ENCODE data around the gene ILF3. TPM values are rescaled to one million over a fixed set of nuclear protein-coding genes. Genes with fewer than 3 reads are reported as not detected.
"Not testable (repeated sequence)": the region's sequence is repeated elsewhere in the genome, so short reads cannot be mapped to it uniquely, and the experiment has no call there.

Gene ILF3
- total and polyA plus RNA-seq, 10 of the 15 experiments (the other 5 are each of a cell fraction or from before 2014, with no cell fraction given), result 28.1 to 383 (median 176) TPM

- peaks cover 14% of the 10 kb centered on the region for H3K4me1 ChIP-seq (ENCODE audit: control insufficient read depth, insufficient read depth, low read length)
- no peak overlapping the region for H3K27ac ChIP-seq (ENCODE audit: control insufficient read depth, insufficient read depth)
- 96% methylated on average over 1 of the region's 1 CpG for WGBS (ENCODE audit: insufficient coverage, insufficient replicate concordance, low lambda C conversion rate, missing lambda C conversion rate)
- ChIA-PET POLR2A (no interaction called here), CTCF (interaction anchor here (1.2 to 1.3 kb wide), 2 partner anchors 30 to 47 kb away, joined by 4 to 5 read pairs; partner anchors contain the start of gene DNM2), SMC1A (ENCODE audit: uncharacterized antibody, unreplicated experiment) (no interaction called here), RAD21 (ENCODE audit: unreplicated experiment) (no interaction called here)
- H3K79me2 ChIP-seq (ENCODE audit: control insufficient read depth, insufficient read depth, low read length), result peaks cover 61% of the 10 kb centered on the region
- peaks cover 17% of the 10 kb centered on the region for H4K20me1 ChIP-seq (ENCODE audit: control insufficient read depth, insufficient read depth)
- DNase-seq (ENCODE audit: low read depth, low spot score), result no peak
- ATAC-seq, result no peak
- H3K9me3 ChIP-seq (replicated peaks; ENCODE audit: control insufficient read depth, insufficient read depth, low read length), result no peaks in the 10 kb centered on the region
- no peaks in the 10 kb centered on the region for H3K27me3 ChIP-seq (replicated peaks in 1 of 2; ENCODE audit: control insufficient read depth in 2 of 2, insufficient read depth in 2 of 2, low read length in 1 of 2)
- peaks cover 23 to 39% of the 10 kb centered on the region in 2 experiments for H3K36me3 ChIP-seq (ENCODE audit: control insufficient read depth in 2 of 2, insufficient read depth in 2 of 2, low read length in 1 of 2)
- no peak for FAIRE-seq
- H3K4me2 ChIP-seq (ENCODE audit: control insufficient read depth, insufficient read depth), result no peak overlapping the region
- in situ Hi-C loops (cut with MboI), result no loop called here
- H2AFZ ChIP-seq (ENCODE audit: control insufficient read depth, low read depth, low read length), result no peak overlapping the region
- H3K9ac ChIP-seq (ENCODE audit: control insufficient read depth, insufficient read depth, low read length), result no peak overlapping the region
- intact Hi-C loops (cut with micrococcal nuclease; ENCODE audit: unreplicated experiment), result no loop called here
- H3K4me3 ChIP-seq, result no peak overlapping the region
- BruUV-seq (replicated peaks), result no TSS peak
- no peak for TF ChIP-seq MEF2B (IDR thresholded peaks at IDR 0.05; ENCODE audit: partially characterized antibody, poor library complexity, severe bottlenecking)
Observed at GRCh38 chr19:10670182-10670581, 16.0 kb downstream of the ILF3 start.

- no peak for DNase-seq (ENCODE audit: low read depth, low spot score)
- ChIA-PET POLR2A (interaction anchor here (0.6 kb wide), 1 partner anchor 20 kb away, joined by 3 read pairs; no protein-coding TSS in a partner anchor), CTCF (interaction anchor here (0.6 to 1.5 kb wide), 7 partner anchors 12 to 47 kb away, joined by 3 to 6 read pairs (median 4); partner anchors contain the start of genes DNM2 and QTRT1), SMC1A (ENCODE audit: uncharacterized antibody, unreplicated experiment) (no interaction called here), RAD21 (ENCODE audit: unreplicated experiment) (interaction anchor here (0.6 to 1.6 kb wide), 2 partner anchors 29 to 128 kb away, joined by 4 read pairs; partner anchors contain the start of gene ATG4D)
- no peak overlapping the region for H3K4me3 ChIP-seq
- no peak overlapping the region for H2AFZ ChIP-seq (ENCODE audit: control insufficient read depth, low read depth, low read length)
- H3K27ac ChIP-seq (ENCODE audit: control insufficient read depth, insufficient read depth), result no peak overlapping the region
- H3K27me3 ChIP-seq (replicated peaks in 1 of 2; ENCODE audit: control insufficient read depth in 2 of 2, insufficient read depth in 2 of 2, low read length in 1 of 2), result no peaks in the 10 kb centered on the region
- 82% methylated on average over 24 of the region's 24 CpGs for WGBS (ENCODE audit: insufficient coverage, insufficient replicate concordance, low lambda C conversion rate, missing lambda C conversion rate)
- TSS peak; percentile 24 for BruUV-seq (replicated peaks)
- H3K4me2 ChIP-seq (ENCODE audit: control insufficient read depth, insufficient read depth), result no peak overlapping the region
- H3K4me1 ChIP-seq (ENCODE audit: control insufficient read depth, insufficient read depth, low read length), result peaks cover 14% of the 10 kb centered on the region
- H3K9ac ChIP-seq (ENCODE audit: control insufficient read depth, insufficient read depth, low read length), result no peak overlapping the region
- peaks cover 29 to 45% of the 10 kb centered on the region in 2 experiments for H3K36me3 ChIP-seq (ENCODE audit: control insufficient read depth in 2 of 2, insufficient read depth in 2 of 2, low read length in 1 of 2)
- intact Hi-C loops (cut with micrococcal nuclease; ENCODE audit: unreplicated experiment), result no loop called here
- no peaks in the 10 kb centered on the region for H3K9me3 ChIP-seq (replicated peaks; ENCODE audit: control insufficient read depth, insufficient read depth, low read length)
- H3K79me2 ChIP-seq (ENCODE audit: control insufficient read depth, insufficient read depth, low read length), result peaks cover 52% of the 10 kb centered on the region
- FAIRE-seq, result no peak
- H4K20me1 ChIP-seq (ENCODE audit: control insufficient read depth, insufficient read depth), result peaks cover 17% of the 10 kb centered on the region
- TF ChIP-seq ZNF384 (IDR thresholded peaks at IDR 0.05; ENCODE audit: borderline replicate concordance, low read depth, low read length) (no peak), POLR2AphosphoS5 (IDR thresholded peaks at IDR 0.05; ENCODE audit: low read length) (peak; percentile 54; the same call in 1 of the 2 replicates)
- ATAC-seq, result no peak
- in situ Hi-C loops (cut with MboI), result no loop called here
Observed at GRCh38 chr19:10670876-10671804, 17.0 kb downstream of the ILF3 start.

- in situ Hi-C loops (cut with MboI); FAIRE-seq; DNase-seq (ENCODE audit: low read depth, low spot score); H3K4me1 ChIP-seq (ENCODE audit: control insufficient read depth, insufficient read depth, low read length); H3K9ac ChIP-seq (ENCODE audit: control insufficient read depth, insufficient read depth, low read length); H3K27ac ChIP-seq (ENCODE audit: control insufficient read depth, insufficient read depth); BruUV-seq (replicated peaks); H3K27me3 ChIP-seq (replicated peaks in 1 of 2; ENCODE audit: control insufficient read depth in 2 of 2, insufficient read depth in 2 of 2, low read length in 1 of 2); intact Hi-C loops (cut with micrococcal nuclease; ENCODE audit: unreplicated experiment); H3K4me3 ChIP-seq; H3K4me2 ChIP-seq (ENCODE audit: control insufficient read depth, insufficient read depth); H2AFZ ChIP-seq (ENCODE audit: control insufficient read depth, low read depth, low read length); SMC1A ChIA-PET (ENCODE audit: uncharacterized antibody, unreplicated experiment); ATAC-seq; H3K9me3 ChIP-seq (replicated peaks; ENCODE audit: control insufficient read depth, insufficient read depth, low read length): not testable (repeated sequence)
- H3K79me2 ChIP-seq (ENCODE audit: control insufficient read depth, insufficient read depth, low read length), result peaks cover 45% of the 10 kb centered on the region
- peaks cover 31 to 42% of the 10 kb centered on the region in 2 experiments for H3K36me3 ChIP-seq (ENCODE audit: control insufficient read depth in 2 of 2, insufficient read depth in 2 of 2, low read length in 1 of 2)
- WGBS (ENCODE audit: insufficient coverage, insufficient replicate concordance, low lambda C conversion rate, missing lambda C conversion rate), result 79% methylated on average over 3 of the region's 3 CpGs
- POLR2A ChIA-PET, result interaction anchor here (0.6 to 1.4 kb wide), 4 partner anchors 9 to 164 kb away, joined by 3 to 10 read pairs (median 4); partner anchors contain the start of gene TMED1
- CTCF ChIA-PET, result interaction anchor here (0.8 to 1.5 kb wide), 4 partner anchors 16 to 46 kb away, joined by 3 to 6 read pairs (median 4); partner anchors contain the start of genes DNM2 and QTRT1
- H4K20me1 ChIP-seq (ENCODE audit: control insufficient read depth, insufficient read depth), result peaks cover 17% of the 10 kb centered on the region
- RAD21 ChIA-PET (ENCODE audit: unreplicated experiment), result interaction anchor here (1.6 kb wide), 1 partner anchor 28 kb away, joined by 4 read pairs; no protein-coding TSS in a partner anchor
Observed at GRCh38 chr19:10671922-10672321, 17.8 kb downstream of the ILF3 start.
